Renal cortical epithelial cell (primary cell): ENCODE results near the gene STIM2. TPM values are rescaled to one million over a fixed set of nuclear protein-coding genes. Genes with fewer than 3 reads are reported as not detected.
"Not testable (repeated sequence)": the region's sequence is repeated elsewhere in the genome, so short reads cannot be mapped to it uniquely, and the experiment has no call there.

ENCODE experiments used
- DNase-seq: peaks from one replicate; pipeline ENCODE4 v3.0.0-alpha.2; 2011; ENCODE audit warnings: low read depth
- total RNA-seq: library from RNA; depleted of rRNA; stranded (reverse); fragments of >200 nt; gene quantifications from 2 replicates; pipeline ENCODE4 v1.2.3, GENCODE V29; 2014

Gene STIM2
- total RNA-seq, 1 donor from 2014 or later, result 11.7 TPM

- no peak for DNase-seq
Observed at GRCh38 chr4:26953366-26953765, 92.7 kb downstream of the STIM2 start.

- DNase-seq, result no peak
Observed at GRCh38 chr4:26953770-26954423, 93.3 kb downstream of the STIM2 start.

- DNase-seq, result no peak
Observed at GRCh38 chr4:26955241-26955640, 94.6 kb downstream of the STIM2 start.

- no peak for DNase-seq
Observed at GRCh38 chr4:26958925-26959653, 98.4 kb downstream of the STIM2 start.

GRCh38 chr4:26959654-26960047 is 99.0 kb downstream of the STIM2 start:
- no peak for DNase-seq

GRCh38 chr4:26962720-26963119 is 102.1 kb downstream of the STIM2 start:
- DNase-seq, result peak; percentile 8

GRCh38 chr4:26964512-26964911 is 103.9 kb downstream of the STIM2 start:
- no peak for DNase-seq

GRCh38 chr4:26964994-26965393 is 104.4 kb downstream of the STIM2 start:
- no peak for DNase-seq

DNA sequence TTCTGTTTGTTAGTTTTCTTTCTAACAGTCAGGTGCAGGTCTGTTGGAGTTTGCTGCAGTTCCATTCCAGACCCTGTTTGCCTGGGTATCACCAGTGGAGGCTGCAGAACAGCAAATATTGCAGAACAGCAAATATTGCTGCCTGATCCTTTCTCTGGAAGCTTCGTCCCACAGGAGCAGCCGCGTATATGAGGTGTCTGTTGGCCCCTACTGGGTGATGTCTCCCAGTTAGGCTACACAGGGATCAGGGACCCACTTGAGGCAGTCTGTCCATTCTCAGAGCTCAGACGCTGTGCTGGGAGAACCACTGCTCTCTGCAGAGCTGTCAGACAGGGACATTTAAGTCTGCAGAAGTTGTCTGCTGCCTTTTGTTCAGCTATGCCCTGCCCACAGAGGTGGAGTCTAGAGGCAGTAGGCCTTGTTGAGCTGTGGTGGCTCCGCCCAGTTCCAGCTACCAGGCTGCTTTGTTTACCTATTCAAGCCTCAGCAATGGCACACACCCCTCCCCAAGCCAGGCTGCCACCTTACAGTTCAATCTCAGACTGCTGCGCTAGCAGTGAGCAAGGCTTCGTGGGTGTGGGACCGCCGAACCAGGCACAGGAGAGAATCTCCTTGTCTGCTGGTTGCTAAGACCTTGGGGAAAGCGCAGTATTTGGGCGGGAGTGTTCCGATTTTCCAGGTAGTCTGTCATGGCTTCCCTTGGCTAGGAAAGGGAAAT is 115.0 kb downstream of the STIM2 start:
- not testable (repeated sequence) for DNase-seq

DNA sequence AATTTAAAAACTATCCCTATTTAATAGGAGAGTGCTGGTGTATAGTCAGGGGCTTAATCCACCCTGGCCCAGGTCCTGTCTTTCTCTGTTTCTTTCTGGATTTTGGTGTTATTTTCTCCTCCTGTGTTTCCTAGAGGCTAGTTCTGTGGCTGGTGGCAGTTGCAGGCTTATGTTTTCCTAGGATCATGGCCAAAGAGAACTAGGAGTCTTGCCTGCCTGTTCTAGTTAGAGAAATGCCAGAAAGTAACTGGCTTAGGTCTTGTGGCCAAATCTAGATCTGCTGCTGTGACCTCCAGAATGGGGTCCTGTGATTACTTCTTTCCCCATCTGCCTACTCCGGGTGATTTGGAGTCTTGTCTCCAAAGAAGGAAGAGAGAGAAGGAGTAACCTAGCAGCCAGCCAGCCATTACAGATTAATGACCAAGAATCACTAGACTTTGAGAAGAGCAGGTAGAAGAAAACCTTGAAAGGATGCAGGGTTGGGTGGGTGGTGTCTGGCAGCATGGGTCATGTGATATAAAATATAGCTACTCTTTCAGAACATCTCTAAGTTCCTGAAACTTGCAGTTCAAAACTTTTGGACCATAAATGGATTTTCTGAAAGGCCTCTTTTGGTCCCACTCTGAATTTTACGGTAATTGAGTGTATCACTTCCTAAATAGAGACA is 117.9 kb downstream of the STIM2 start:
- DNase-seq, result no peak

- DNase-seq, result no peak
Observed at GRCh38 chr4:26984896-26985295, 124.3 kb downstream of the STIM2 start.

DNA sequence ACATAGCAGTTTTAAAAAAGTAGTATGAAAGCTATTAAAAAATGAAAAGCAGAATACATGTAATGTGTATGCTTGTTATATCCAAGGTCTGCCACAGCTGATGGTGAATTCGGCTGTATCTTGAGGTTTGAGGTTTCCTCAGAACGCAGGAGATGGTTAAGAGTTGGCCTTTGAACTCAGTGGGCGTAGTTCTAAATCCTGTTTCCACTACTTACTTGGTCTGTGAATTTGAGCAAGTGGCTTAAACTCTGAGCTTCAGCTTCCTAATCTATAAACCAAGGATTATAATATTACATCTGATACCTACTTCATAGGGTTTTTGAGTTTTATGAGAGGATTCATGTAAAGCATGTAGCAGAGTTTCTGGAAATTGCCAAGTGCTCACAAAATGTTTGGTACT is 125.2 kb downstream of the STIM2 start:
- DNase-seq, result peak; percentile 22

GRCh38 chr4:26987191-26987590 is 126.5 kb downstream of the STIM2 start:
- DNase-seq, result no peak

DNA sequence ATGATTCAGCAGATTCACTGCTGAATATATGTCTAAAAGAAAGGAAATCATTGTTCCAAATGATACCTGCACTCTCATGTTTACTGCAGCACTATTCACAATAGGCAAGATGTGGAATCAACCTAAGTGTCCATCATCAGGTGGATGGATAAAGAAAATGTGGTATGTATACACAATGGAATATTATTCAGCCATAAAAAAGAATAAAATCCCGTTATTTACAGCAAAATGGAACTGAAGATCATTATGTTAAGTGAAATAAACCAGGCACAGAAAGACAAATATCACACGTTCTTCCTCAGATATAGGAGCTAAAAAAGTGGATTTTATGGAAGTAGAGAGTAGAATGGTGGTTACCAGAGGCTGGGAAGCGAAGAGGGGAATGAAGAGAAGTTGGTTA is 130.4 kb downstream of the STIM2 start:
- no peak for DNase-seq

DNA sequence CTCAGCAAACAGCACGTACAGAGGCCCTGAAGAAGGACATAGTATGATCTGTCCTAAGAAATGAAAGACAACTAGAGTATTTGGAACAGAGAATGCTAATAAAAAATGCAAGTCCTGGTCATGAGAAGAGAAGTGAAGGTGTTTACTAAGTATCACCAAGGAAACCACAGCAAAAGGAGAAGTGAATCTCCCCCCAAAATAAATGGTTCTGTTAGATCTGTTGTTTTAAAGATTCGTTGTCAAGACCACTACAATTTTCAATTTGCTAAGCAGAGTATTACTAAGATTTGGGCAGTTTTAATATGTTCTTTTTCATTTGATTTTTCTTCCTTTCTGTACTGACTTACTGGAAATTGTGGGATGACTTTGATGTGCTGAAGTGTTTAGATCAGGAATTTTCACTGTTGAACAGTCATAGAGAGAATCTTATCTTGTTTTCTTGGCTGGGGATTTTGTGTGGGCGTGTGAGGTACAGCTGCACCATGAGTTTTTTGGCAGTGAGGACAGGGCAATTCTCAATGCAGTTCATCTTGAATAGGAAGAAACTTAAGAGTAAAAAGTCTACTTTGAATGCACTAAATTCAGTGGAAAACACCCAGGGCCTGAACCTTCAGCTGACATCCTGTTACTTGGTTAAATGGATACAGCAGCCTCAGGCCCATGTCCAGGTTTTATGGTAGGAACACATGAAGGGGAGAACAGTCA is 132.2 kb downstream of the STIM2 start:
- DNase-seq, result peak; percentile 14

DNA sequence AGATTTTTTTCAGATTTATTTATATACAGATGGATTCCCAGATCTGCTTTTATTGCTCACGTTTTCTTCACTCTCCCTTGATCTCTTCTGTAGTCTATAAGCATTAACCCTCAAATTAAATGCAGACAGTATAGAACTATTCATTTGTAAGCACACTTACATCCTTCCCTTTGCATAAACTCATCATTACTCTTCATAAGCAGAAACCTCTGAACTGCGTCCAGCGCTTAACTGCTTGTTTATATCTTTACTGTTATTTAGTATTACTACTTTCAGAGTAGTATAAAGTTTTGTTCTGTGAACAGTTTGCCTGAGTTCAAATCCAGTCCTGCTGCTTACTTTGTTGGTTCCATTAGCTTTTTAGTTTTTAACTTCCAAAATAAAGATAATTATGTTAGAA is 132.9 kb downstream of the STIM2 start:
- DNase-seq, result no peak

GRCh38 chr4:26993967-26994366 is 133.3 kb downstream of the STIM2 start:
- no peak for DNase-seq

- no peak for DNase-seq
Observed at GRCh38 chr4:26995316-26995715, 134.7 kb downstream of the STIM2 start.

DNA sequence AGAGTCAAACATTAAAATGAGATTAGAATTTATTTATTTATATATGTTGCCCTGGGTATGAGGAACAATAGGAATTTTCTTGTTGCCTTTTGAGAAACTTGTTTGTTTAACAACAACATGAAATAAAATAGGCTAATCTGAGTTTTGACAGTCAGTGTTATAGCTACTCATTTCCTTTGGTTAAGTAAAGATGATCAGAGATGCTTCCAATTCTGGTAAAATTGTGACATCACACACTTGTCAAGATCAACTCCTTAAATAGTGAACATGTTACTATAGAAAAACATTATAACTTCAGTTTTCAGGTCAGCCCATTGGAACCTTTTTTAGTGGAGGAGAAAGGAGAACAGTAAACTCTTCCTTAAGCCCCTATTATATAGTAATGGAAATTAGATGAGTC is 136.1 kb downstream of the STIM2 start:
- DNase-seq, result no peak

GRCh38 chr4:26999689-27000088 is 139.0 kb downstream of the STIM2 start:
- no peak for DNase-seq

DNA sequence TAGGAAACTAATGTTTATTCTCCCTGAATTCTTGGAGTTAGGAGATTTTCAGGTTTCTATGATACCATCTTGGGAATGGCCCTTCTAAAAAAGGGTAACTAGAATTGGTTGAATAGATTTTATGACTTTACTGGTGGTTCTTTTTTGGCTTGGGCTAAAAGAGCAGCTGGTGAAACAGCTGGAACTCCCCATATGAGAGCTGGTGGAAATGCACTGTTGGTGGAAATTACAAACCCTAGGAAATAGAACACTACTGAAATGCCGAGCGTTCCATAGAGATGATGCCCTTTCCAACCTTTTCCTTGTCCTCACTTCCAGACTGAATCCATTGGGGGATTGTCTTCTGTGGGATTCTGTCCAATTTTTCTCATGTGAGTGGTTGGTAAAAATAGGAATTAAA is 139.5 kb downstream of the STIM2 start:
- DNase-seq, result no peak

GRCh38 chr4:27000820-27001219 is 140.2 kb downstream of the STIM2 start:
- DNase-seq, result peak; percentile 25
